ENCODE results near the gene KCNG1.
A peak's percentile ranks its signal among the peaks of the same experiment; 100 is the strongest.

The KCNG1 gene

DNA sequence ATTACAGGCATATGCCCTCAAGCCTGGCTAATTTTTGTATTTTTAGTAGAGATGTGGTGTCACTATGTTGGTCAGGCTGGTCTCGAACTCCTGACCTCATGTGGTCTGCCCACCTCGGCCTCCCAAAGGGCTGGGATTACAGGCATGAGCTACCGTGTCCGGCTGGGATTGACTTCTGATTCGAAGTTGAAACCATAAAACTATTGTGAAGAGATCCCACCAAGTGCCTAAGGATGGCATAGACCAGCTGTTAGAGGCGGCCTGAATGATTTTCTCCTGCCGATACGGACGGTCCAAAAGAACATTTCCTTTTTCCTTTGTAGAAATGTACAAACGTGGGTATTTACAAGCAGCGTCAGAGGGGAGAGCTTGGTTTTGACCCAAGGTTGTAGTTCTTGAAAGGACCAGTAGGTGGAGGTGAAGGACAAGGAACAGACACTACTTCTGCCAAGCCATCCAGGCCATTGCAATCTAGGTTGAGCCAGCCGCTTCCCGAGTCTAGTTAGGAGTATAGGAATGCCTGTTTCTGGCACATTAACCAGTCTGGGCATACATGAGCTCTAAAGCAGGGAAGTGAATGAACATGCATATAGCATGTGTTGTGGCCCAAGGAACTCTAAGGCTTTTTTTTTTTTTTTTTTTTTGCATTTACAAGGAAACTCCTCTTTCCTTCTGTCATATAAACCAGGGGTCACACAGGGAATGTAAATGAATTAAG, 35.3 kb downstream of the KCNG1 start:
- Histone ChIP-seq H3K27ac (ENCODE audit: low read depth, low read length, poor library complexity, severe bottlenecking) (no peak overlapping the region), H3K27me3 (ENCODE audit: insufficient read depth, low read length) (no peaks in the 10 kb centered on the region), H3K9me2 (ENCODE audit: low read depth, low read length) (no peaks in the 10 kb centered on the region), H3K4me2 (ENCODE audit: low read length) (no peak overlapping the region), H3K9me3 (ENCODE audit: low read length) (no peaks in the 10 kb centered on the region), H3K79me2 (ENCODE audit: insufficient read depth, low read length) (no peaks in the 10 kb centered on the region), H3K36me3 (ENCODE audit: insufficient read depth, low read length) (no peaks in the 10 kb centered on the region), H2AFZ (ENCODE audit: low read length) (no peak overlapping the region), H3K4me3 (ENCODE audit: low read depth, low read length, poor library complexity, severe bottlenecking) (no peak overlapping the region), H3K9ac (ENCODE audit: low read length) (no peak overlapping the region), H3K4me1 (ENCODE audit: insufficient read depth, low read length, severe bottlenecking) (no peaks in the 10 kb centered on the region), H4K20me1 (ENCODE audit: insufficient read depth, low read length) (no peaks in the 10 kb centered on the region), H3F3A (ENCODE audit: insufficient read depth, low read length) (no peaks in the 10 kb centered on the region)
- TF ChIP-seq, protein P1, sequence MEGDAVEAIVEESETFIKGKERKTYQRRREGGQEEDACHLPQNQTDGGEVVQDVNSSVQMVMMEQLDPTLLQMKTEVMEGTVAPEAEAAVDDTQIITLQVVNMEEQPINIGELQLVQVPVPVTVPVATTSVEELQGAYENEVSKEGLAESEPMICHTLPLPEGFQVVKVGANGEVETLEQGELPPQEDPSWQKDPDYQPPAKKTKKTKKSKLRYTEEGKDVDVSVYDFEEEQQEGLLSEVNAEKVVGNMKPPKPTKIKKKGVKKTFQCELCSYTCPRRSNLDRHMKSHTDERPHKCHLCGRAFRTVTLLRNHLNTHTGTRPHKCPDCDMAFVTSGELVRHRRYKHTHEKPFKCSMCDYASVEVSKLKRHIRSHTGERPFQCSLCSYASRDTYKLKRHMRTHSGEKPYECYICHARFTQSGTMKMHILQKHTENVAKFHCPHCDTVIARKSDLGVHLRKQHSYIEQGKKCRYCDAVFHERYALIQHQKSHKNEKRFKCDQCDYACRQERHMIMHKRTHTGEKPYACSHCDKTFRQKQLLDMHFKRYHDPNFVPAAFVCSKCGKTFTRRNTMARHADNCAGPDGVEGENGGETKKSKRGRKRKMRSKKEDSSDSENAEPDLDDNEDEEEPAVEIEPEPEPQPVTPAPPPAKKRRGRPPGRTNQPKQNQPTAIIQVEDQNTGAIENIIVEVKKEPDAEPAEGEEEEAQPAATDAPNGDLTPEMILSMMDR (IDR thresholded peaks at IDR 0.05; ENCODE audit: low read length): peak; percentile 82
- TF ChIP-seq EZH2 (IDR thresholded peaks at IDR 0.05; ENCODE audit: borderline replicate concordance, low read length): no peak

DNA sequence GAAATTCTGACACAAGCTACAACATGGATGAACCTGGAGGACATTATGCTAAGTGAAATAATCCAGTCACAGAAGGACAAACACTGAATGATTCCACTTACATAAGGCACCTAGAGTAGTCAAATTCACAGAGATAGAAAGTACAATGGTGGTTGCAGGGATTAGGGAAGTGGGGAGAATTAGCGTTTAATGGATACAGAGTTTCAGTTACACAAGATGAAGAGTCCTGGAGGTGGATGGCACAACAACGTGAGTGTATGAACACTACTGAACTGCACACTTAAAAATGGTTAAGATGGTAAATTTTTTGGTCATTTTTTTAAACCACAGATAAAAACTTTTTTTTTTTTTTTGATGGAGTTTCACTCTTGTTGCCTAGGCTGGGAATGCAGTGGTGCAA, 39.6 kb downstream of the KCNG1 start:
- no peaks in the 10 kb centered on the region for H3K9me3 ChIP-seq (ENCODE audit: low read length)
- H3K36me3 ChIP-seq (ENCODE audit: insufficient read depth, low read length): no peaks in the 10 kb centered on the region
- no peak overlapping the region for H3K4me2 ChIP-seq (ENCODE audit: low read length)
- H3K4me1 ChIP-seq (ENCODE audit: insufficient read depth, low read length, severe bottlenecking): no peaks in the 10 kb centered on the region
- H3K27ac ChIP-seq (ENCODE audit: low read depth, low read length, poor library complexity, severe bottlenecking): no peak overlapping the region
- no peaks in the 10 kb centered on the region for H3K79me2 ChIP-seq (ENCODE audit: insufficient read depth, low read length)
- no peak overlapping the region for H3K4me3 ChIP-seq (ENCODE audit: low read depth, low read length, poor library complexity, severe bottlenecking)
- TF ChIP-seq, protein P1 (IDR thresholded peaks at IDR 0.05; ENCODE audit: low read length): no peak
- no peak for TF ChIP-seq EZH2 (IDR thresholded peaks at IDR 0.05; ENCODE audit: borderline replicate concordance, low read length)
- no peaks in the 10 kb centered on the region for H3K9me2 ChIP-seq (ENCODE audit: low read depth, low read length)
- no peaks in the 10 kb centered on the region for H4K20me1 ChIP-seq (ENCODE audit: insufficient read depth, low read length)
- no peak overlapping the region for H2AFZ ChIP-seq (ENCODE audit: low read length)
- H3K27me3 ChIP-seq (ENCODE audit: insufficient read depth, low read length): no peaks in the 10 kb centered on the region
- H3K9ac ChIP-seq (ENCODE audit: low read length): no peak overlapping the region
- no peaks in the 10 kb centered on the region for H3F3A ChIP-seq (ENCODE audit: insufficient read depth, low read length)

DNA sequence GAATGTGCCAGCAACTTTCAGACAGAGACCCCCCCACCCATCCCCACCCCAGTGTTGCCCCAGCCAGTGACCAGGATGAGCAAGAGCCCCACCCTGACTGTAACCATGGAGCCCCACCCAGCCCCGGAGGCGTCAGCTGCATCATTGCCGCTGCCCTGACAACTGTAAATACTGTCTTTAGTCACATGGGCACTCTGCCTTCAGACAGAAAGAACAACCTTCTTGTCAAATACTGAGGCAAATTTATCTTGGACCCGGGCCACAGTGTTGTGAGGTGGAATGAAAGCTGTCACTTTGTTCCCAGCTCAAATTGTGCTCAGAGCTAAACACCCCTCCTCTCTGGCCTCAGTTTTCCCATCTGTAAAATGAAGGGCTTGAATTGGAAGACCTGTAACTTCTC, 40.5 kb downstream of the KCNG1 start:
- no peak for TF ChIP-seq EZH2 (IDR thresholded peaks at IDR 0.05; ENCODE audit: borderline replicate concordance, low read length)
- TF ChIP-seq, protein P1 (IDR thresholded peaks at IDR 0.05; ENCODE audit: low read length): no peak
- Histone ChIP-seq H3K9me3 (ENCODE audit: low read length) (no peaks in the 10 kb centered on the region), H2AFZ (ENCODE audit: low read length) (no peak overlapping the region), H4K20me1 (ENCODE audit: insufficient read depth, low read length) (no peaks in the 10 kb centered on the region), H3K27me3 (ENCODE audit: insufficient read depth, low read length) (no peaks in the 10 kb centered on the region), H3K9ac (ENCODE audit: low read length) (no peak overlapping the region), H3K4me2 (ENCODE audit: low read length) (no peak overlapping the region), H3K79me2 (ENCODE audit: insufficient read depth, low read length) (no peaks in the 10 kb centered on the region), H3K4me3 (ENCODE audit: low read depth, low read length, poor library complexity, severe bottlenecking) (no peak overlapping the region), H3K4me1 (ENCODE audit: insufficient read depth, low read length, severe bottlenecking) (no peaks in the 10 kb centered on the region), H3K36me3 (ENCODE audit: insufficient read depth, low read length) (no peaks in the 10 kb centered on the region), H3F3A (ENCODE audit: insufficient read depth, low read length) (no peaks in the 10 kb centered on the region), H3K9me2 (ENCODE audit: low read depth, low read length) (no peaks in the 10 kb centered on the region), H3K27ac (ENCODE audit: low read depth, low read length, poor library complexity, severe bottlenecking) (no peak overlapping the region)
